ENCODE results near the gene SLC44A2.

GRCh38 chr19:10680545-10681135, 55.3 kb downstream of the SLC44A2 start:
- TF ChIP-seq, protein P1, sequence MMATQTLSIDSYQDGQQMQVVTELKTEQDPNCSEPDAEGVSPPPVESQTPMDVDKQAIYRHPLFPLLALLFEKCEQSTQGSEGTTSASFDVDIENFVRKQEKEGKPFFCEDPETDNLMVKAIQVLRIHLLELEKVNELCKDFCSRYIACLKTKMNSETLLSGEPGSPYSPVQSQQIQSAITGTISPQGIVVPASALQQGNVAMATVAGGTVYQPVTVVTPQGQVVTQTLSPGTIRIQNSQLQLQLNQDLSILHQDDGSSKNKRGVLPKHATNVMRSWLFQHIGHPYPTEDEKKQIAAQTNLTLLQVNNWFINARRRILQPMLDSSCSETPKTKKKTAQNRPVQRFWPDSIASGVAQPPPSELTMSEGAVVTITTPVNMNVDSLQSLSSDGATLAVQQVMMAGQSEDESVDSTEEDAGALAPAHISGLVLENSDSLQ (IDR thresholded peaks at IDR 0.05): no peak
- TF ChIP-seq ELF4 (IDR thresholded peaks at IDR 0.05) (no peak), FOXM1 (IDR thresholded peaks at IDR 0.05; ENCODE audit: borderline replicate concordance) (no peak), LEF1 (IDR thresholded peaks at IDR 0.05; ENCODE audit: borderline replicate concordance) (no peak), TARDBP (IDR thresholded peaks at IDR 0.05) (no peak), SP1 (IDR thresholded peaks at IDR 0.05) (no peak), NFRKB (IDR thresholded peaks at IDR 0.05) (no peak), ARNT (IDR thresholded peaks at IDR 0.05) (no peak), BHLHE40 (IDR thresholded peaks at IDR 0.05; ENCODE audit: borderline replicate concordance) (no peak), SUZ12 (IDR thresholded peaks at IDR 0.05) (no peak), CTBP1 (IDR thresholded peaks at IDR 0.05; ENCODE audit: borderline replicate concordance) (no peak), FOXA1 (IDR thresholded peaks at IDR 0.05) (no peak), FOXK2 (IDR thresholded peaks at IDR 0.05) (no peak)
